AG04449 (cell line): ENCODE results near the gene CPAMD8.

Source experiments
- CTCF ChIA-PET: fragments of 350-600 bp; formaldehyde crosslinking; extraction: SDS; loops from one replicate; lab custom pipeline; 2021; ENCODE audit warnings: antibody characterized with exemption; lab: Yijun Ruan, JAX
- POLR2A ChIA-PET: fragments of 400-600, 350-600 bp; formaldehyde crosslinking; extraction: SDS; loops from one replicate; lab custom pipeline; 2020; ENCODE audit warnings: antibody characterized with exemption, inconsistent platforms; lab: Yijun Ruan, JAX
- DNase-seq: peaks from one replicate; pipeline ENCODE4 v3.0.0-alpha.2; 2010; ENCODE audit warnings: low read depth, low spot score
- H3K4me3 ChIP-seq: 2 replicates; pipeline ENCODE4 v1.5.1; 2011; ENCODE audit warnings: low read depth, mild to moderate bottlenecking, control low read depth, low read length
- TF ChIP-seq, protein P1 (sequence below): IDR thresholded peaks from one replicate; pipeline ENCODE4 v1.5.1; 2011; ENCODE audit warnings: mild to moderate bottlenecking, moderate library complexity, low read length, control low read depth, inconsistent platforms; ENCODE audit not compliant: insufficient read depth; ENCODE audit errors: missing control alignments

CPAMD8 gene

DNA sequence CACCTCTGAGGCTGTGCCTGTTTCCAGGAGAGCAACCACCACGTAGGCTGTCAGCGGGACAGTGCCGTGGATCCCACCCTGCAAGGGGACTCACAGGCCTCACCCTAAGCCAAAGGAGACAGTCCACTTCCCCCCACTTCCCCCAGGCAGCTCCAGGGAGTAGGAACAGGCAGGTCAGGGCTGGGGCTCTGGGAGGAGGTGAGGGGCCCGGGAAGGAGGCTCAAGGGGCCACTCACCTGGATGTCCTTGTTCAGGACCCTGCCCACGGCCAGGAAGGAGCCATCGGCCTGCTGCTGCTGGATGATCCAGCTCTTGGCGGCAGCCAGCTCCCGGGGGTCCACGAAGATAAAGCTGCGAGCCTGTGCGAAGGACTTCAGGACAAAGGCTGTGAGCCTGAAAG is 112.2 kb downstream of the CPAMD8 start:
- no peak overlapping the region for H3K4me3 ChIP-seq
- no peak for DNase-seq
- ChIA-PET CTCF (no interaction called here), POLR2A (no interaction called here)
- TF ChIP-seq, protein P1, sequence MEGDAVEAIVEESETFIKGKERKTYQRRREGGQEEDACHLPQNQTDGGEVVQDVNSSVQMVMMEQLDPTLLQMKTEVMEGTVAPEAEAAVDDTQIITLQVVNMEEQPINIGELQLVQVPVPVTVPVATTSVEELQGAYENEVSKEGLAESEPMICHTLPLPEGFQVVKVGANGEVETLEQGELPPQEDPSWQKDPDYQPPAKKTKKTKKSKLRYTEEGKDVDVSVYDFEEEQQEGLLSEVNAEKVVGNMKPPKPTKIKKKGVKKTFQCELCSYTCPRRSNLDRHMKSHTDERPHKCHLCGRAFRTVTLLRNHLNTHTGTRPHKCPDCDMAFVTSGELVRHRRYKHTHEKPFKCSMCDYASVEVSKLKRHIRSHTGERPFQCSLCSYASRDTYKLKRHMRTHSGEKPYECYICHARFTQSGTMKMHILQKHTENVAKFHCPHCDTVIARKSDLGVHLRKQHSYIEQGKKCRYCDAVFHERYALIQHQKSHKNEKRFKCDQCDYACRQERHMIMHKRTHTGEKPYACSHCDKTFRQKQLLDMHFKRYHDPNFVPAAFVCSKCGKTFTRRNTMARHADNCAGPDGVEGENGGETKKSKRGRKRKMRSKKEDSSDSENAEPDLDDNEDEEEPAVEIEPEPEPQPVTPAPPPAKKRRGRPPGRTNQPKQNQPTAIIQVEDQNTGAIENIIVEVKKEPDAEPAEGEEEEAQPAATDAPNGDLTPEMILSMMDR, result no peak

DNA sequence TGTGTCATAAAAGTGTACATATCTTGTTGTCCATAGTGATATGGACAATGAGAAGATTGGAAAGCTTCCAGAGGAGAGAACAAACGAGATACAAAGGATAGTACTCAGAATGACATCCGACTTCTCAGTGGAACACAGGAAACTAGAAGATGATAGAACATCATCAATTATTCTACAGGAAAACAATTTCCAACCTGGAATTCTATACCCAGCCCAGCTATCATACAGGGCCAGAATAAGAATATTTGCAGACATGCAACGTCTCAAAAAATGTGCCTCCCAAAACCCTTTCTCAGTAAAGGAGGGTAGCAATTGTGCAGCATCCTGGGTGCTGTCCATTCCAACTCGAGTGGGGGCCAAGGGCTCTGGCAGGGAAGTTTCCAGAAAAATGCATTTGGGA is 113.8 kb downstream of the CPAMD8 start:
- ChIA-PET CTCF (no interaction called here), POLR2A (no interaction called here)
- no peak for DNase-seq
- TF ChIP-seq, protein P1, result no peak
- no peak overlapping the region for H3K4me3 ChIP-seq

DNA sequence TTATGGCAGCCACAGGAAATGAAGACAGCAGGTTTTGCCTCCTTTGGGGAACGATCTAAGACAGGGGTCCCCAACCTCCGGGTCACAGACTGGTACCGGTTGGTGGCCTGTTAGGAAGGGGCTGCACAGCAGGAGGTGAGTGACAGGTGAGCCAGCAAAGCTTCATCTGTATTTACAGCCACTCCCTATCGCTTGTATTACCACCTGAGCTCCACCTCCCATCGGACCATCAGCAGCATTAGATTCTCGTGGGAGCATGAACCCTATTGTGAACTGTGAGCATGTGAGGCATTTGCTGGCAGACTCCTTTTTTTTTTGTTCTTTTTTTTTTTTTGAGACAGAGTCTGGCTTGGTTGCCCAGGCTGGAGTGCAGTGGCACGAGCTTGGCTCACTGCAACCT is 115.6 kb downstream of the CPAMD8 start:
- H3K4me3 ChIP-seq, result no peak overlapping the region
- ChIA-PET POLR2A (no interaction called here), CTCF (no interaction called here)
- no peak for DNase-seq
- TF ChIP-seq, protein P1, result no peak

DNA sequence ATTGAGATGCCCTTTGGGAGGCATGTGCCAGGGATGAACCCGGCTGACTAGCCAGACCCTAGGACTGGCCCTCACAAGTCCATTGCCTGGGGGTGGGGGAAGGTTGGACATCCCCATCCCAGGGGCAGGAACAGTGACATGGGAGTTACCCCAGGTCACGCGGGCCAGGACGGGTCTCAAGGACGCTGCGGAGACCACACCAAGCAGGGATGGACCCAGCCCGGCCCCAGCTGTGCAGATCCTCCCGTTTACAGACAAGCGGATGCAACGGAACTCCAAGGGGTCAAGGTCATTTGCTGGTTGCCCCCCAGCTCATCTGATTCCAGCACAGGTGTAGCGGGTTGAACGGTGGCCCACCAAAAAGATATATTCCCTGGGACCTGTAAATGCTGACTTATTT is 117.9 kb downstream of the CPAMD8 start:
- TF ChIP-seq, protein P1, result no peak
- H3K4me3 ChIP-seq, result no peak overlapping the region
- CTCF ChIA-PET, result no interaction called here
- no peak for DNase-seq
- POLR2A ChIA-PET, result no interaction called here

DNA sequence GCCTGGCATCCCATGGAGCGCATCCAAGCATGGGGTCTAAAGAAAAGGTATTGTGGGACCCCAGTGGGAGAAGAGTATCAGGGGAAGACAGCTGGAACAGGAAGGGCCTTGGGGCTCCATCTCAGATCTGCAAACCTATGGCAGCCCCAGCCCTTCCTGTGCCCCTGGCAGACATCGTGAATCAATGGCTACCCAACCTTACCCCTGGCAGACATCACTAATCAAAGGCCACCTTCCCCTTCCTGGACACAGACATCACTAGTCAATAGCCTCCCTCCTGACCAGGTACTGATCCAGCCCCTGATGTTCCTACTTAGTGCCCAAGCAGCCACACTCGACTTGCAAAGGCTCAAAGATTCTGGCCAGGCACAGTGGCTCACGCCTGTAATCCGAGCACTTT is 122.0 kb downstream of the CPAMD8 start:
- ChIA-PET CTCF (no interaction called here), POLR2A (no interaction called here)
- H3K4me3 ChIP-seq, result no peak overlapping the region
- DNase-seq, result no peak
- TF ChIP-seq, protein P1, result no peak

DNA sequence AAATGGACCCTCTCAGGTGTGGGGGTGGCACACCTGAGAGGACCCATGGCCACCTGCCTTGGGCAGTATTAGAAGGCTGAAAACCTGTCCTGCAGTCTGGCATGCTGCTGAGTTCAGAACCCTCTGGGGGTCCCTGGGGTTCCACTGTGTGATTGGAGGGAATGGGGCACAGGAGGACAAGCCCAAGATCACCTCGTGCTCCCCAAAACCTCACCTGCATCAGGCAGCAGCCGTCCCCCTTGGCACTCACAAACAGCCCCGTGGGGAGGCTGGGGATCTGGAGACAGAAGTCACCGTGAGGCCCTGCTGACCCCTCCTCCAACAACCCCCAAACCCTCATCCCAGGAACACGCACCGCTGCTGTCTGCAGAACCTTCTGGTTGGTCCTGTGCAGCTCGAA is 123.3 kb downstream of the CPAMD8 start:
- POLR2A ChIA-PET, result no interaction called here
- CTCF ChIA-PET, result no interaction called here
- TF ChIP-seq, protein P1, result no peak
- DNase-seq, result no peak
- no peak overlapping the region for H3K4me3 ChIP-seq

DNA sequence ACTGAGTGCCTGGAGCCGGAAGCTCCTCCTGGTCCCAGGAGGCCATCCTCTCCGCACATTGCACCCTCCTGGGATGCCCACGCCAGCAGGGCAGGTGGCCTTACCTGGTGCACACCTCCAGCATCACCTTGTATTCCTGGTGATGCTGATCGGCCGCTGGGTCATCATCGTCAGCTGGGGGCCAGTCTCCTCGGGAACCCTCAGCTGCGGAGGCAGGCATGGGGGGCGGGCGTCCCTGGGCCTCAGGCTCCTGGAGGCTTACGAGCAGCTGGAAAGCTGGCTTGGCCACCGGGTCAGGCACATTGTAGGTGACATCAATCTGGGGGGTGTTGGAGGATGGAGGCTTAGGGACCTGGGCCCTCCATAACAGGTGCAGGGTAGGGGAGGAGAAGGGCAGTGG is 124.1 kb downstream of the CPAMD8 start:
- TF ChIP-seq, protein P1, result no peak
- POLR2A ChIA-PET, result no interaction called here
- CTCF ChIA-PET, result no interaction called here
- H3K4me3 ChIP-seq, result no peak overlapping the region
- DNase-seq, result no peak
